ENCODE results near the gene CKAP2L. TPM values are rescaled to one million over a fixed set of nuclear protein-coding genes. Genes with fewer than 3 reads are reported as not detected.

The CKAP2L gene
- total RNA-seq, 1 experiment from 2014 or later = 20.7 TPM

GRCh38 chr2:112723995-112724394, 40.4 kb downstream of the CKAP2L start:
- DNase-seq (no peak), ATAC-seq (no peak)
- Histone ChIP-seq H3K27ac (ENCODE audit: low read length) (no peak overlapping the region), H3K4me1 (ENCODE audit: insufficient read depth, low read length) (peaks cover 16% of the 10 kb centered on the region), H3K9ac (ENCODE audit: low read length) (no peak overlapping the region), H3K79me2 (ENCODE audit: low read length) (no peaks in the 10 kb centered on the region), H3F3A (ENCODE audit: low read length, unreplicated experiment) (no peaks in the 10 kb centered on the region), H3K9me2 (replicated peaks; ENCODE audit: low read length) (no peaks in the 10 kb centered on the region), H3K36me3 (ENCODE audit: low read depth, low read length) (no peaks in the 10 kb centered on the region), H4K20me1 (ENCODE audit: low read length) (no peaks in the 10 kb centered on the region), H3K27me3 (ENCODE audit: low read length) (no peaks in the 10 kb centered on the region), H3K4me3 (ENCODE audit: low read length) (no peak overlapping the region), H2AFZ (ENCODE audit: low read length) (no peak overlapping the region), H3K4me2 (ENCODE audit: low read length) (no peak overlapping the region), H3K9me3 (ENCODE audit: low read length) (no peaks in the 10 kb centered on the region)
- BruUV-seq (replicated peaks) = no TSS peak
- TF ChIP-seq, protein P1, sequence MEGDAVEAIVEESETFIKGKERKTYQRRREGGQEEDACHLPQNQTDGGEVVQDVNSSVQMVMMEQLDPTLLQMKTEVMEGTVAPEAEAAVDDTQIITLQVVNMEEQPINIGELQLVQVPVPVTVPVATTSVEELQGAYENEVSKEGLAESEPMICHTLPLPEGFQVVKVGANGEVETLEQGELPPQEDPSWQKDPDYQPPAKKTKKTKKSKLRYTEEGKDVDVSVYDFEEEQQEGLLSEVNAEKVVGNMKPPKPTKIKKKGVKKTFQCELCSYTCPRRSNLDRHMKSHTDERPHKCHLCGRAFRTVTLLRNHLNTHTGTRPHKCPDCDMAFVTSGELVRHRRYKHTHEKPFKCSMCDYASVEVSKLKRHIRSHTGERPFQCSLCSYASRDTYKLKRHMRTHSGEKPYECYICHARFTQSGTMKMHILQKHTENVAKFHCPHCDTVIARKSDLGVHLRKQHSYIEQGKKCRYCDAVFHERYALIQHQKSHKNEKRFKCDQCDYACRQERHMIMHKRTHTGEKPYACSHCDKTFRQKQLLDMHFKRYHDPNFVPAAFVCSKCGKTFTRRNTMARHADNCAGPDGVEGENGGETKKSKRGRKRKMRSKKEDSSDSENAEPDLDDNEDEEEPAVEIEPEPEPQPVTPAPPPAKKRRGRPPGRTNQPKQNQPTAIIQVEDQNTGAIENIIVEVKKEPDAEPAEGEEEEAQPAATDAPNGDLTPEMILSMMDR (conservative IDR thresholded peaks at IDR 0.05; ENCODE audit: low read depth, low read length) = no peak
- TF ChIP-seq EZH2 (IDR thresholded peaks at IDR 0.05; ENCODE audit: low read length, unreplicated experiment) = no peak
- TF ChIP-seq EZH2phosphoT487 (IDR thresholded peaks at IDR 0.05; ENCODE audit: borderline replicate concordance, low read length) = no peak
- intact Hi-C loops (cut with micrococcal nuclease) = no loop called here
- CTCF ChIA-PET = no interaction called here
- POLR2A ChIA-PET (ENCODE audit: unreplicated experiment) = no interaction called here

- no peaks in the 10 kb centered on the region for H3K9me3 ChIP-seq (ENCODE audit: low read length)
- peaks cover 16% of the 10 kb centered on the region for H3K4me1 ChIP-seq (ENCODE audit: insufficient read depth, low read length)
- intact Hi-C loops (cut with micrococcal nuclease) = no loop called here
- H2AFZ ChIP-seq (ENCODE audit: low read length) = no peak overlapping the region
- CTCF ChIA-PET = no interaction called here
- no peaks in the 10 kb centered on the region for H3K27me3 ChIP-seq (ENCODE audit: low read length)
- TF ChIP-seq EZH2 (IDR thresholded peaks at IDR 0.05; ENCODE audit: low read length, unreplicated experiment) (no peak), EZH2phosphoT487 (IDR thresholded peaks at IDR 0.05; ENCODE audit: borderline replicate concordance, low read length) (no peak)
- TF ChIP-seq, protein P1 (conservative IDR thresholded peaks at IDR 0.05; ENCODE audit: low read depth, low read length) = no peak
- ATAC-seq (no peak), DNase-seq (no peak)
- no peaks in the 10 kb centered on the region for H3K9me2 ChIP-seq (replicated peaks; ENCODE audit: low read length)
- no peak overlapping the region for H3K9ac ChIP-seq (ENCODE audit: low read length)
- no TSS peak for BruUV-seq (replicated peaks)
- POLR2A ChIA-PET (ENCODE audit: unreplicated experiment) = no interaction called here
- no peaks in the 10 kb centered on the region for H3F3A ChIP-seq (ENCODE audit: low read length, unreplicated experiment)
- no peak overlapping the region for H3K4me3 ChIP-seq (ENCODE audit: low read length)
- H3K4me2 ChIP-seq (ENCODE audit: low read length) = no peak overlapping the region
- no peaks in the 10 kb centered on the region for H3K79me2 ChIP-seq (ENCODE audit: low read length)
- H3K36me3 ChIP-seq (ENCODE audit: low read depth, low read length) = no peaks in the 10 kb centered on the region
- H4K20me1 ChIP-seq (ENCODE audit: low read length) = no peaks in the 10 kb centered on the region
- no peak overlapping the region for H3K27ac ChIP-seq (ENCODE audit: low read length)
Observed at GRCh38 chr2:112723547-112723940, 40.9 kb downstream of the CKAP2L start.

- no peak for DNase-seq
- Histone ChIP-seq H3K4me3 (ENCODE audit: low read length) (no peak overlapping the region), H2AFZ (ENCODE audit: low read length) (no peak overlapping the region), H3F3A (ENCODE audit: low read length, unreplicated experiment) (no peaks in the 10 kb centered on the region), H3K9ac (ENCODE audit: low read length) (no peak overlapping the region), H3K79me2 (ENCODE audit: low read length) (no peaks in the 10 kb centered on the region), H3K9me3 (ENCODE audit: low read length) (no peaks in the 10 kb centered on the region), H3K4me2 (ENCODE audit: low read length) (no peak overlapping the region), H3K27ac (ENCODE audit: low read length) (no peak overlapping the region), H3K9me2 (replicated peaks; ENCODE audit: low read length) (no peaks in the 10 kb centered on the region), H3K27me3 (ENCODE audit: low read length) (no peaks in the 10 kb centered on the region), H3K4me1 (ENCODE audit: insufficient read depth, low read length) (peaks cover 16% of the 10 kb centered on the region), H3K36me3 (ENCODE audit: low read depth, low read length) (no peaks in the 10 kb centered on the region), H4K20me1 (ENCODE audit: low read length) (no peaks in the 10 kb centered on the region)
- ChIA-PET CTCF (no interaction called here), POLR2A (ENCODE audit: unreplicated experiment) (no interaction called here)
- TF ChIP-seq, protein P1 (conservative IDR thresholded peaks at IDR 0.05; ENCODE audit: low read depth, low read length) = no peak
- TF ChIP-seq EZH2 (IDR thresholded peaks at IDR 0.05; ENCODE audit: low read length, unreplicated experiment) = no peak
- no peak for TF ChIP-seq EZH2phosphoT487 (IDR thresholded peaks at IDR 0.05; ENCODE audit: borderline replicate concordance, low read length)
- no TSS peak for BruUV-seq (replicated peaks)
- intact Hi-C loops (cut with micrococcal nuclease) = no loop called here
- ATAC-seq = no peak
Observed at GRCh38 chr2:112722816-112723546, 41.4 kb downstream of the CKAP2L start.

Measured in PC-3 (cell line).